HuH-7.5 (cell line): Measurements from ENCODE around the gene CCND2.

Experiments used
- DNase-seq: peaks from one replicate; pipeline ENCODE4 v3.0.0; 2011; ENCODE audit warnings: low spot score

Gene CCND2

DNA sequence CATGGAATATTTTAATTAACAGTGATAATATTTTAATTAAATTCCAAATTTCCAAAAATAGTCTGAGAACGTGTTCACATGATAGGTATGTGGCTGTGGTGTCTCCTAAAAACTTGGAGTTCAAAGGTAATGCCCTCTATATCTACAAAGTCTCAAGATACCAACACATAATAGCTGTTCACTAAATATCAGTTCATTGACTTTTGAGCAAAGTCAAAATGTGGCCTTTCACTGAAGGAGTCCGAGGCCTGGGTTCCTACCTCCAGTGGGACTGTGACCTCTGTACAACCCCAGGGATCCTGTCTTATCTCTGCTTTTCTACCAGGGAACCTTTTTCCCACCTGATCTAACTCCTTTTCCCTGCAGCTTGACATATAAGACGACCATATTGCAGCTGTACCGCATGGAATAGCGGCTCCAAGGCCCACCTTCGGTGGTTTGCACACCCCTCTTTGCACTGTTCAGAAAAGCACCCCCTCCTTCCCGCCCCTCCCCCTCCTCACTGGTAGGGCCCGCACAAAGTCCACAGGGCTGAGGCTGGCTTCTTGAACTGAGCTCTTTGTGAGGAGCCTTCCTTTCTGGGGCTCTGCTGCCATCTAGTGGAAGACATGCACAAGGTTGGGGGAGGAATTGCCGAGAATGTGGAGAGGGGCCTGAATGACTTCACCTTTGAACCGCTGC lies 3.1 kb downstream of the CCND2 start:
- DNase-seq: peak; percentile 89

DNA sequence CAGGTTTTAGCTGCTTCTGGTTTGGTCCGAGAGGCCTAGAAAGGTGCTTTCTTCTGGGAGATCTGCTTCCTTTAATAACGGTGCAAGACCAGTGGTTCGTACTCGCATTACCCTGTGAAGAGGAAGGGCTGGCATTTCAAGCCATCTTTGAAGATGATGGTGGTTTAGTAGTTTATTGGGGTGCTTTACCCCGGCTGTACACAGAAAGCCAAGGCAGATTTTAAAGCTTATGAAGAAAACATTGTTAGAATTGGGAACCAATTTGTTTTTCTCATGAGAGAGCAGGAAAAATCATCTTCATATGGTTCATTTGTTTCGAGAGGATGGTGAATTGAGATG lies 3.6 kb downstream of the CCND2 start:
- DNase-seq: no peak

DNA sequence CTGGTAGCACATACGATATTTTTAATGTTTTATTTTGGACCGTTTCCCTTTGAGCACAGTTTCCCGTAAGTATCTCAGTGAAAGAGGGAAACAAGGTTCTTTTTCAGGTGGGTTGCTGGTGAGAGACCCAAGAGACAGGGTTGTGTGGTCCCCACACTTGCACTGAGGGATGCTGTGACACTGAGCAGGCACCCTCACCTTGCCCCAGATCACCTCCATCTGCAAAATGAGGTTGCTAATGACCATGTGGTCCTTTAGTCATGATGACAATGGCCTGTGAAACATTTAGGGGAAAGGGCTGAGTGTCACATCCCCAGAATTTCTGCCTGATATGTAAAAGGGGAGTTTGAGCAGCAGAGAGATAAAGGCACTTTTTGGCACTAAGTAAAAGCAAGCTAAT lies 4.3 kb downstream of the CCND2 start:
- DNase-seq: no peak

DNA sequence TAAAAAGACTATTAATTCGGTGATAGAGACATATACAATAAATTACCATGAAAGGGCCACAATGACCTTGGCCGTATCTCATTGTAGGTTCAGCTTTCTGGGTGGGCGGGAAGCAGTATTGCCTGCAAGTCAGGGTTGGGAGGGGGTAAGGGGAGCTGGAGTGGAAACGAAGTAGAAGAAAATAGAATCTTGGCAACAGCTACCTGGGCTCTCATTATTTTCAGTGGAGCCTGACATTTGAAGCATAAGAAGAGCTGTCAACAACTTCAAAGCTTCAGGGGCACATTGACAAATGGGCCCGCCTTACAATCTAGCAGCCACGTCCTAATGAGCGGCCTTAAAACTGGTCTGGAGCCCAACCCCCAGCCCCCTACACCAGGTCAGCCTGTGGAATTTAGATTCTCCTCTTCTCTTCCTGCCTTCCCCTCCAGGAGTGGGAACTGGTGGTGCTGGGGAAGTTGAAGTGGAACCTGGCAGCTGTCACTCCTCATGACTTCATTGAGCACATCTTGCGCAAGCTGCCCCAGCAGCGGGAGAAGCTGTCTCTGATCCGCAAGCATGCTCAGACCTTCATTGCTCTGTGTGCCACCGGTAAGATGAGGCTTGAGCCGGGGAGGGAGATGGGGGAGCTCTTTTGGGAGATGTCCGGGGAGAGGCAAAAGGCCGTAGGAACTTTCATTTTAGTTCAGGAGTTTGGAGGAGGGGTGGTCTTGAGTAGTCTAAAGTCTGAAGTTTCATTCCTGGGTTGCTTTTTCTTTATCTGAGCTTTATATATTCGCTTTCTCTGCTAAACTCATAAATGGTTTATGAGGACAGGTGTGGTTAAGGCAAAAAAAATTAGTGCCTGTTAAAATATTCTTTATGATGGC lies 5.0 kb downstream of the CCND2 start:
- DNase-seq: no peak

DNA sequence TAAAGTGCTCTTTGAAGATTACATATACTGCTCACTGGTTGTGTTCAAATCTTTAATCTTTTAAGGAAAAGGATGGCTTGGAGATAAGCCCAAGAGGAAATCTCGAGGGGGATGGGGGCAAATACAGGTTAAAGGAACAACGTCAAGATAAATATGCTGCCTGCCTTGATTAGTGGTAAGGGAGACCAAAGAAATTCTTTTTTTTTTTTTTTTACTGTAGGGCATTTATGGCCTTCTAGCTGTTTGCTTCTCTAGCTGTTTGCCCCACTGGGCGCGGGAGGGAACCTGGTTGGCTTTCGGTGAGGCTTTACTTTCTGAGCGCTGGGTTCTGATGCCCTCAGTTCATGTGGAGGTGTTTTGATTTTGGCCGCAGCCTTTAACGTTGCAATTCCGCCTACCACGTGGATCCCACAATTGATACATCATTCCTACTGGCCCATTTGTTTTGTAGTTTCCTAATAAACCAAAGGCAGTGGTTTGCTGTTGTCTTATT lies 5.7 kb downstream of the CCND2 start:
- no peak for DNase-seq

DNA sequence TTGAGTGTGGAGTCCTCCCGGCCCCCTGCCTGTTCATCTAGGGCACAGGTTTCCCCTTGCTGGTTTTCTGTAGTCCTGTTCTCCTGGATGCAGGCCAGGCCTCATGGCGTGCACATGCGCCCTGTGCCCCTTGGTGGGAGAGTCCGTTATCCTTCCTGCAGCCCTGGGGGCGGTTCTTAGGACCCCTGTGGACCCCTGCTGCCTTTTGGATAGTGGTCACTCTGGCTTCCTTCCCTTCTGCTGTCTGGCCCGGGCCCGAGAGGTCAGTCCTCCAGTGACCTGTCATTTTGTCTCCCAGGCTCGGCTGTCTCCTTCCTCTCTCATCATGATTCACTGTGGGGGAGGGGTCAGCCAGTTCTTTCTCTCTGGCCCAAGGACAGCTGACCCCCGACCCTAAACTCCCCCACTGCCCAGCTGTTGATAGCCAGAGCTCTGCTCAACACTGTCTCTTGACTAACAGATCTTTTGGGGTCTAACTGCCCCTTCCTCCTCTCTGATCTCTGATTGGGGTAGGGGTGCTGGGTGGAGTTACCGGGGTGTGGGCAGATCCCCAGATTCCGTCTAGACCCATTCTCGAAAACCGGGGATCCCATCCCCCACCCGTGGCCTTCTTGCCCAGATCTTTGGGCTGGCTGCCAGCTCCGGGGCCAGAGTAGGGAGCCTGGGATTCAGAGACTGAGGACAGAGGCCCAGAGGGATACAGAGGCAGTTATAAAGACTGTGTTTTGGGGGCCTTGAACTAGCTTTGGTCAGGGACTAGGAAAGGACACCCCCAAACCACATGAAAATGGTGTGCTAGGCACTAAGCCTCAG lies 7.0 kb downstream of the CCND2 start:
- DNase-seq: no peak

DNA sequence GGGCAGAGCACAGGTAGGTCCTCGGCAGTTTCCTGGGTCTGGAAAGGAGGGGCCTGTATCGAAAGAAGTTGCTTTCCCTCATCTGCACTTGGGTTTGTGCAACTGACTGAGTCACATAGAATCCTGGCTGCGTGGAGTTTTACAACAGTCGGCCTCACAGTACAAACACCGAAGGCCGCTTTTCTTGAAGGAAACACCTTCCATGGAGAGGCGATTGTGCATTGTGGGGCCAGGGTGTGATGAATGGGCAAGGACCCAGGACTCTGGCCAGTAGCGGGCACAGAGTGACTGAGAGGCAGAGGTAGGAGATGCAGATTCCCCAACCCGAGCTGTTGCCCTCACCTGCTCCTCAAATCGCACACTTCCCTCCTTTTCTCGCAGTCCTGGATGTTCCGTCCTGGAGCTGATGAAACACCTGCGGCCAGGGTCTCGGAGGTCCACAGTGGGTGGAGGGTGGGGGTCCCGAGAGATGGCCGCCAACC lies 7.7 kb downstream of the CCND2 start:
- DNase-seq: no peak

DNA sequence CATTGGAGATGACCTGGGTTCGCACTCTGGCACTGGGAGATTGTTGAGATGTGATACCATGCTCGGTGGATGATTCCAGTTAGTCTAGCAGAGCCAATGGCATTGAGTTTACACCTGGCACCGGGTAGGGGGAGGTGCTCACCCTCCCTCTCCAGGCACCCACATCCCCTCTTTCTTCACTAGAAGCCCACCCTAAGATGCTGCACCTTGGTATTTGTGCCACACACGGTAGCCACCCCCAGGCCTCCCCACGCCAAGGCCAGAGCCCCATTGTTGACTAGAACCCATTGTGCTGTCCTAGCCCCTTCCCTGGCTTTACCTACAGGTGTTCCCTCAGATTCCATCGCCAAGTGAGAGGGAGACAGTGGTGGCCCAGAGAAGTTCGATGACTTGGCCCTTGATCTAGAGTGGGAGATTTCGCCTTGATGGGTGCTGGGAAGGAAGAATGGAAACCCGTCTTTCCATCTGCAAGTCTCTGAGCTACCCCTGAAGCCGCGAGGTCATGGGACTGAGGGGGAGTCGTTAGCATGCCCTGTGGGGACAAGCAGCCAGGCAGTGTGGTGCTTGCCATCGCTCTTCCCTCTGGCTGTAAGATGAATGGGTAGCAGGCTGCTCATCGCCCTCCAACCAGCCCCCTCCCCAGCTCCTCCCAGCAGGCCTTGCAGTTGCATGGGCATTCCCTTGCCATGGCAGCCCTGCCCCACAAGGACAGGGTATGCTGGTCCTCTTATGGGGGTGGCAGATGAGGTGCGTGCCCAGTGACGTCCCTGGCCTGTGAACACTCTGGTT lies 8.7 kb downstream of the CCND2 start:
- DNase-seq: no peak

DNA sequence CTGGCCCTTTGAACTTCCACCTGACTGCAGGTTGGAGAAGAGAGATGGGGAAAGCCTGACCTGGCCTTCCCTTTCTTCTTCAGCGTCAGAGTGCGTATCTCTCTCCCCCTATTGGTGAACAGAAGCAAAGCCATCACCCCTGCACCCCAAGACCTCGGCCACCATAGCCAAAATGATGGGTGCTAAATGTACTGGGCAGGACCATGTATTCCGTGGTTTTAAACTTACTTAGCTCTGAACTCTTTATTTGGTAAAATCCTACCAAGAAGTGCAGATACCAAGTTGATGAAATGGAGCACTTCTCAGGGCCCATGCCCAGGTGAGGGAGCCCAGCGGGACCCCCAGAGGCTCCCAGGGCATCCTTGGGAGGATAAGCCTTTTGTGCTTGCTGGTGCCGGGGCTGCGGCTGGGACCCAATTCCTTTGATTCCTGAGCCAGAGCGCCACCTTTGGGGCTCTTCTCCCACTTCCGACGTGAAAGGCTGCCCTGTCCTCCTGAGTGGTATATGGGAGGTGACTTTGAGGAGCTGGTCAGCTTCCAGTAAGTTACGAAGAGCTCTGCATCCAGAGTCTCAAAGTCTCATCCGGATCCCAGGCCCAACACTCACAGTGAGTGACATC lies 9.4 kb downstream of the CCND2 start:
- no peak for DNase-seq

DNA sequence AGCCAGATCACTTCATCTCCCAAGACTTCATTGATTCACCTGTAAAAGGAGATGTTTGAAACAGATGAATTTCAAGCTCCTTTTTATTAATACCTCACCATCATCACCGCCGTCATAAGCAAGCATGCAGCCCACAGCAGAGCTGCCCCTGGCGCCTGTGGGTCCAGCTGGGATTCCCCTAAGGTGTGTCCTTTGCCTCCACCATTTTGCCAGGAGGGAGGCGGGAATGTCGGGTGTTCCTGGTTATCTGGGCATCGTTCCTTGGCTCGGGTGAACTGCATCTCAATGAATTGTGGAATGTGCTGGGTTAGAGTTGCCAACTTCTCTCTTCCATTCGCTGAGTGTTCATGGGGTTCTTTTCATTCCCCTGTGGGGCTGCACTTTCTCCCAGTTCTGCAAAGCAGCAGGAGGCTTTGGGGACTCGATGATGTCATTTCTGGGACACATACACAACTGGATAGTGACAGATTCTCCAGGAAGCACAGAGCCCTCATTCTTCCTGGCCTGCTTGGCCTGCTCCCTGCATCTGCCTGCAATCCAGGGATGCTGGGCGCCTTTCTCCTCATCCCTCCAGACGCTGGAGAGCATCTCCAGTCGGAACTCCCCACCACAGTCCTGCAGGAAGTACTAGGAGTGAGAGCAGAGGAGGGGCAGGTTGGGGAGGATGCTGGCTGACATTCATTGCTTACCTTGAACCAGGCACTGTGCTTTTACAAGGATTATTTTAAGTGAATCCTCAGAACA lies 10.1 kb downstream of the CCND2 start:
- DNase-seq: no peak

DNA sequence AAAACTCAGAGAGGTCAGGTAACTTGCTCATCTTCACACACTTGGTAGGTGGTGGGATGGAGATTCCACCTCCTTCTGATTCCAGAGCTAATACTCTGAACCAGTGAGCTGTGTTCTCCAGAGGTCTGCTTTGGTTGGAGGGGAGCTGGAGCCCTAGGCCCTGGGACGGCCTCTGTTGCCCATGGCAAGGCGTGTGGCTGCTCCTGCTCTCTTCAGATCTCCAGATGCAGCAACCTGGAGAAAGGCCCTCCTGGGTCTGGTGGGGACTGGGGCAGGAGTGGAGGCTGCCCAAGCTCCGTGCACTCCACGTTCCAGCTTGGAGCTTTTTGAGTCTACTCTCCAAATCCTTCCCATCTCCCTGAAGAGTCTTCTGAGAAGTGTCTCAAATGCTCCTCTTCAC lies 10.7 kb downstream of the CCND2 start:
- no peak for DNase-seq

DNA sequence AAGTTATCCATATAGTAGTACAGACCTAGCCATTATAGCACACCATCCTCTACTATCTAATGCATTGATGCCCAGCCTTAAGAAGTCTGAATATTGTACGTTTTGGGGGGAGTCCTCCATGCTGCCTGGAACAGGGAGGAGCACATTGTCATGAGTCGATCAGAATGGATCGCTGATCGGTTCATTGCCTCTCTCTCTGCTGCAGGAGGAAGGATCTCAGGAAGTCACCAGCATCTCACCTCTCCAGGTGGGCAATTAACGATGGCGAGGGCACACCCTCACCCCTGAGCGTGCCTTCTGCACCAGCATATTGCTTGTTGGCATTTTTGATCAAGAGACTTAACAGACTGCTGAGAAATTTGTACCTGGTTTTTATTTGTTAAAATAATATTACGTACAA lies 11.5 kb downstream of the CCND2 start:
- DNase-seq: no peak

DNA sequence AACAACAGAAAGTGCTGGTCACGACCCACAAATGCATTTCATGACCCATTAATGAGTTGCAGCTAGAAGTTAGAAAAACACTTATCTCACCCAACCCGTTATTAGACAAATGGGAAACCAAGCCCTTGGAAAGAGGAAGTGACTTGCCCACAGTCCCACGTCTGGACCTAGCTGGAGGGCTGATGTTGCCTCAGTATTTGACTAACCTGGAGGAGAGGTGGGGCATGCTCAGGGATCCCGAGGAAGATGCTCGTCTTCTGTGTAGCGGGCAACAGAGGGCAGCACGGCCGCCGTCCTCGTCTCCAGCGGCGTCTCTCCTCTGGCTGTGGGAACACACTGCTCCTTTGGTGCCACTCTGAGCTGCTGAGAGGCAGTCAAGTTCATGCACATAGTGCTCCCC lies 12.7 kb downstream of the CCND2 start:
- no peak for DNase-seq

DNA sequence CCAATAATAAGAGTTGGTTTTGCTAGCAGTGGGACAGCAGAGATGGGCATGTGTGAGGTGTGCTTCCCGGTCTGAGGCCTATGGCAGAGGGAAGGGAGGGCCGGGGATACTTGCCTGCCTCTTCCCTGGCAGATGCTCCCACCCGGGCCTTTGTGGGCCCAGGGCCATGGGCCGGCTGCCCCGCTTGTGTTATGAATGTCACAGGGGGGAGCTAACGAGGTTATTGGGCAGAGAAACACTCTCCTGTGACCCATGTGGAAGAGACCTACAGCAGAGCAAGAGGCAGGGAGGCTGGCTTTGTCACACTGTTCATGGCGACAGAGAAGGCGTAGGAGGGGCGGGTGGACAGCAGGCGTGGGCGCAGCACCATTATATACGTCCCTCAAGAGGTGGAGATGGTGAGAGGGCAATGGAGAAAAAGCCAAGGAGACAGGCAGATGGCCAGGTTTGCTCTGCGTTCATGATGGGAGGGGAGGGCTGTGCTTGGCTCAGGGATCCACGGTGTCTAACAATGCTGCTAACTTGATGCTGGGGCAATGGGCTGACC lies 13.3 kb downstream of the CCND2 start:
- DNase-seq: no peak

DNA sequence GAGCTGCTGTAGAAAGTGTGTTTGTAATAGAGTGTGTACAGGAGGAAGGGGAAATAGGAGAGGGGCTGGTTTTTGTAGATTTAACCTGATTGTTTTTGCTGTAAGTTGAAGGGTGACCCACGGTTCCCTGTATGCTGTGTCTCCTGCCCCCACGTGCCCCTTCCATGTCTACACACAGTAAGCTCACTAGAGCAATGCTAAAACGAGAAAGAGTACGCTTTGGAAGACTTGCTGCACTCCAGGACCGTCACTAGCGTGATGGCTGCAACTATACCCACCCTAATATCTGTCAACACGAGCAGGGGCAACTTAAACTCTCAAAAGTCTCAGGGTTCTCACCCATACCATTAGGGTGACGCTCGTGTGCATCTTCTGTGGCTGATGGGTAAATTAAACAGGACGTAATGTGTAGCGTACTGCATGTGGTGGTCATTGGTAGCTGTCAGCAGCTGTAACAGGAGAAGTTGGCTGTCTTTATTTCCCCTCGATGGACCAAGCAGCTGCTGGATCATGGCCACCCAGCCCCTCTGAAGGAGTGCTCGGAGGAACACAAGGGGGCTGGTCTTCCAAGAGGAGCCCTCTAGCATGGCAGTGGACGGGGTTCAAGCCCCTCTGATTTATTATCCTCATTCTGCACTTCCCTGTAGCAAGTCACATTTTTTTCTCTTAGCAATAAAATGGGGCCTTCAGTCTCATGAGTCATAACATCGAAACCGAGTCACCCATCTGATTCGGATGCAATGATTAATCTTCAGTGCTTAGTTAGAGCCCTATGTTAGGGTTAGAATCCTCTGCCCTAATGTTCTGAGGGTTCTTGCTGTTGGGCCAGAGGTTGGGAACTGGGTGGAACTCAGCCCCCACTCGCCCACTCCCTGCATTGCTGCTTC lies 14.0 kb downstream of the CCND2 start:
- DNase-seq: no peak

DNA sequence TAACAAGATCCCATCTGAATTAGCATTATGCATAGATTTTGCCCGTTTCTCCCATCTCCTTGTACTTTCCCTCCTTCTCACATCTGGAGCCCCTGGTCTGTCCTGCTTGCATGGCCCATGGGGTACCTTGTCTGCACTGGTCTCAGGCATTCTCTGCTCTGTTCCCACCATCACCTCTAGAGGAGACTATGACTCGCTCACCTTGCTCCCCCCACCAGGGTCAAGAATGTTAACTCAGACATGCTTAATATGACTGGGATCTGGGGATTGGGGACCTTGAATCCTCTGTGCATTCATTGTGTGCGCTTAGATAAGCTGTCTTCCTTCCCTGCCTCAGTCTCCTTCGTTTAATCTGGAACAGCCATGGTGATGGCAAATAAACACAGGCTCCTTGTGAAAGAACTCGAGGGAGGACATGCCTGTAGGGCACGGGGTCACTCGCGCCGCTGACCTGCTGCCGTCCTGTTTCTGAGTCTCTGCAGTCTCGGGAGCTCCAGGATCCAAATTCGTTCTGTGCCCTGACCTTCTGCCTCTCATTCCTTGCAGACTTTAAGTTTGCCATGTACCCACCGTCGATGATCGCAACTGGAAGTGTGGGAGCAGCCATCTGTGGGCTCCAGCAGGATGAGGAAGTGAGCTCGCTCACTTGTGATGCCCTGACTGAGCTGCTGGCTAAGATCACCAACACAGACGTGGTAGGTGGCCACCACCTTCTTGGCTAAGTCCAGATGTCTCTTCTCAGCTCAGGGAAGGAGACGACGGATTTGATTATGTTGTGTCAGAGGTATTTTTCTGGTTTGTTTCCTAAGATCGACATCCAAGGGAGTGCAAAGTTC lies 15.0 kb downstream of the CCND2 start:
- DNase-seq: no peak

DNA sequence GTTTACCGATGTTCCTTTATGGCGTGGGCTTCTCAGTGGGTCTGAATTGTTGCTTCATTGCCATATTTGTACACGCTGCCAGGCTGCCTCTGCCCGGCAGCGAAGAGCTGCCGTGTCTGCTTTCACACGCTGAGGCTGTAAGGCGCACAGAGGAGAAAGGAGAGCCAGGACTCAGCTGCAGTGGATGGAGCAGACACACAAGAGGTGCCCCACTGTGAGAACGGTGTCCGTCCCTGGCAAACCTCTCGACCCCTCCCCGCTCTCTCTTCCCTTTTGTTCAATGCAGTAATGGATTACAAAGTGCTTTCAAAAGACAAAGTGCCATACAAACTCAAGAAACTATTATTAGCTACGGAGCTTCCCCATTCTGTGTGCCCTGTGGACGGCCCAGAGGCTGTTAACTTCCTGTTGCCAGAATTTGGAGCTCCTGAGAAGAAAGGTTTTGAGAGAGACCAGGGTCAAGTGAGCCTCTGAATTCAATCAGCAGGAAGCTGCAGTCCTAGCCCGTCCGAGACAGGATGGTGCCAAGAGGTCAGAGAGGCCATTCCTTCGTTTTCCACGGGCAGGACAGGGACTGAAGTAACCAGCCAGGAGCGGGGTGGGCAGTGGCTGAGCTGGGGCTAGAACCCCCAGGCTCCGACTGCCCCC lies 15.8 kb downstream of the CCND2 start:
- DNase-seq: no peak
